IPS-18c (cell line): Measurements from ENCODE around the gene CIAO3.
A peak's percentile ranks its signal among the peaks of the same experiment; 100 is the strongest.
"Not testable (repeated sequence)": the region's sequence is repeated elsewhere in the genome, so short reads cannot be mapped to it uniquely, and the experiment has no call there.

Experiments used
- H3K4me3 ChIP-seq: 2 replicates; pipeline ENCODE4 v1.7.0; 2013; ENCODE audit warnings: low read depth, mild to moderate bottlenecking, low read length, moderate library complexity; ENCODE audit not compliant: insufficient read depth
- H3K9me3 ChIP-seq: one replicate; pipeline ENCODE4 v1.6.1; 2013; ENCODE audit warnings: mild to moderate bottlenecking, low read length, moderate library complexity; ENCODE audit not compliant: control insufficient read depth, insufficient read depth

CIAO3 gene

DNA sequence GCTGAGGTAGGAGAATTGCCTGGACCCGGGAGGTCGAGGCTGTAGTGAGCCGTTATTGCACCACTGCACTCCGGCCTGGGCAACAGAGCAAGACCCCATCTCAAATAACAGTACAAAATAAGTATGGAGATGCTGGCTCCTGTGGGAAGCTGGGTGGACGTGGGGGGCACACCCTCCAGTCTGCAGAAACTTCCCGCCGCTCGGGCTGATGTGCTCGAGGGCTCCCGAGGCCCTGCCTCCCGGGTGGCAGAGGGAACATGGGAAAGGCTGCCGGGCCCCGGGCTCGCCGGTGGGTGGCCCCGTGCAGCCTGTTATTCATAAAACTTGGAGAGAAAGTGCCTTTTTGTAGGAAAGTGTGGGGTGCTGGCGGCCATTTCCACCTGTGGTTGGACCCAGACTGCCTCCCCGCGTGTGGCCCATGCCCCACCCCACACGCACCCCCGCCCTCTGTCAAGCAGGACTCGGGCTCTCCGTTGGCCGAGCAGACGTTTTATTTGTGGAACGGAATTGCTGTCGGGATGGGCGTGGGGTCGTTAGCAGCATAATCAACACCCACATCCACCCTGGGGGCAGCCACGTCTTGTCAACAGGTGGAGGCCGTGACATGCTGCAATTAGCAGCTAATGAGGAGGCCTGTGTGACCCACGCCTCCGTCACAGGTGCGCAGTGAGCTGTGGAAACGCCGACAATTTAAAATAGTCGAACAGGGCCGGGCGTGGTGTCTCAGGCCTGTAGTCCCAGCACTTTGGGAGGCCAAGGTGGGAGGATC lies 7.4 kb upstream of the CIAO3 start:
- no peaks in the 10 kb centered on the region for H3K9me3 ChIP-seq
- H3K4me3 ChIP-seq, result no peak overlapping the region

DNA sequence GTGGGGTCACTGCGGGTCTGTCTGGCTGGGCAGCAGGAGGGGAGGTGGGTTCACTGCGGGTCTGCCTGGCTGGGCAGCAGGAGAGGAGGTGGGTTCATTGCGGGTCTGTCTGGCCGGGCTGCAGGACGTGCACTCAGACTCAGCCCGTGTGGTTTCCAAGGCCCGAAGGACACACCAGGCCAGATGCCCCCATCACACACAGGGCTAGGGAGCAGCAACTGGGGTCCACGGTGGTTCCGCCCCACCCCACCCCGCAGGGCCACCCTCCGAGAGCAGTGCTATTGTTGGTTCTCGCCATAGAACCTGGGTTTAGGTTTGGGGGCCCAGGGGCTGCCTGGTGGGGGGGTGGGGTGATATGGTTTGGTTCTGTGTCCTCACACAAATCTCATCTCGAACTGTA lies 5.8 kb upstream of the CIAO3 start:
- no peak overlapping the region for H3K4me3 ChIP-seq
- H3K9me3 ChIP-seq, result no peaks in the 10 kb centered on the region

DNA sequence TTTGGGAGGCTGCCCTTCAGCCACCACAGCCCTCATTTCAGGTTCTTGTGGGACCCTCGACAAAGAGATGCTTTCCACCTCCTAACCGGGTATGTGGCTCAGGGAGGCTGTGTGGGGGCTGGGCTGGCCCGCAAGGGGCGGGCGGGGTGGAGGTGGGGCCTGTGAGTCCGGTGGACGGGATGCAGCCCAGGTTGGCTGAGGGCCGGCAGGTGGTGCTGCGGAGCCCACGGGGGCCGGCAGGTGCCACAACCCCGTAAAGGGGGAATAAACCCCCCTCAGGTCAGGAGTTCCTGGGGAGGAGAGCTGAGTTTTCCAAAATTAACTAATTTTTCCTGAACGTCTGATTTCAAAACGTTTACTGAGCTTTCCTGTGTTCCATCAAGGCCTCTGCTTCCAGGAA lies 4.9 kb upstream of the CIAO3 start:
- H3K9me3 ChIP-seq, result no peaks in the 10 kb centered on the region
- no peak overlapping the region for H3K4me3 ChIP-seq

DNA sequence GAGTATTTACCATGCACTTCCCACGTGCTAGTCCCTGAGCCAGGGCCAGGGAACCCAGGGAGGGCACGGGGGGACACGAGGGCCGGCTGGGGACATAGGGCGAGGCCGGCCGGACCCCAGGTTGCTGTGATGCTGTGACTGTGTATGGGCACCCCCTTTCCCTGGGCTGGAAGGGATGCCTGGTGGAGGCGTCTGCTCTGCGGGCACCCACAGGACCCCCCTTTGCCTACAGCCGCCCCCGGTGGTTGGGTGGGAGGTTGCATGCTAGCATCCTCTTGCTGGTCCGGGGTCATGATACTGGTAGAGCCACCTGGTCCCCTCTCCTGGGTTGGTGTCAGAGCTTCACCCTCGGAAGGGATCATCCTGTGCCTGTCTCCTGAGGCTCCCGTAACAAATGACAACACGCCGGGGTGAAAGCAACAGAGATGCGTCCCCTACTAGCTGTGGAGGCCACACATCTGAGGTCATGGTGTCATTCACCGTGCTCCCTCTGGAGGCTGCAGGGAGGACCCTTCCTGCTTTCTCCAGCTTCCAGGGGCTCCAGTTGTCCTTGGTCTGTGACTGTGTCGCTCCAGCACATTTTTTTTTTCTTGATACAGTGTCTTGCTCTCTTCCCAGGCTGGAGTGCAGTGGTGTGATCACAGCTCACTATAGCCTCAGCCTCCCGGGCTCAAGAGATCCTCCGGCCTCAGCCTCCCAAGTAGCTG lies 3.1 kb upstream of the CIAO3 start:
- Histone ChIP-seq H3K4me3 (no peak overlapping the region), H3K9me3 (no peaks in the 10 kb centered on the region)

DNA sequence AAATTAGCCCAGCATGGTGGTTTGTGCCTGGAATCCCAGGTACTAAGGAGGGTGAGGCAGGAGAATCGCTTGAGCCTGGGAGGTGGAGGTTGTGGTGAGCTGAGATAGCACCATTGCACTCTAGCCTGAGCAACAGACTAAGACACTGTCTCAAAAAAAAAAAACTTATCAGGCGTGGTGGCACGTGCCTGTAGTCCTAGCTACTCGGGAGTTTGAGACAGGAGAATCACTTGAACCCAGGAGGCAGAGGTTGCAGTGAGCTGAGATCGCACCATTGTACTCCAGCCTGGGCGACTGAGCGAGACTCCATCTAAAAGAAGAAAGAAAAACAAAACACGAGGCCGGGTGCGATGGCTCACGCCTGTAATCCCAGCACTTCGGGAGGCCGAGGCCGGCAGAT lies 2.1 kb upstream of the CIAO3 start:
- H3K4me3 ChIP-seq, H3K9me3 ChIP-seq: not testable (repeated sequence)

DNA sequence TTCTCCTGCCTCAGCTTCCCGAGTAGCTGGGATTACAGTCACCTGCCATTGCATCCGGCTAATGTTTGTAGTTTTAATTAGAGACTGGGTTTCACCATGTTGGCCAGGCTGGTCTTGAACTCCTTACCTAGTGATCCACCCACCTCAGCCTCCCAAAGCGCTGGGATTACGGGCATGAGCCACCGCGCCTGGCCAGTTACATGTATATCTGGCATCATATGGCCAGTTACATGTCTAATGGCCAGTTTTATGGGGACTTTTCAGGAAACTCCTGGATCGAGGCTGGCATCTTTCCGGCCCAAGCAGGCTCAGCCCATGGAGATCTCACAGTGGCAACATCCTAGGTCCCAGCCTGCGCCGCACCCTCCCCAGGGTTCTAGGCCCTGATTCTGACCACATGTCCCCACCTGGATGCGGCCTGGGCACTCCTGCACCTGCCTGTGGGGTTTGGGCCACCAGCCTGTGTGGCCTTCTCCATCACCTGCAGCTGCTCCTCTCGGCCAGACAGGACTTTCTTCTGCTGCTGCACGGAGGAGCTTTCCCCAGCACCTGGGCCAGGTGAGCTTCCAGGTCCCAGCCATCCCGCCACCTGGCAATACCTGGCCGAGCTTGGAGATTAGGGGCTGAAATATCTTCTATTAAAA lies 1.3 kb upstream of the CIAO3 start:
- no peak overlapping the region for H3K4me3 ChIP-seq

DNA sequence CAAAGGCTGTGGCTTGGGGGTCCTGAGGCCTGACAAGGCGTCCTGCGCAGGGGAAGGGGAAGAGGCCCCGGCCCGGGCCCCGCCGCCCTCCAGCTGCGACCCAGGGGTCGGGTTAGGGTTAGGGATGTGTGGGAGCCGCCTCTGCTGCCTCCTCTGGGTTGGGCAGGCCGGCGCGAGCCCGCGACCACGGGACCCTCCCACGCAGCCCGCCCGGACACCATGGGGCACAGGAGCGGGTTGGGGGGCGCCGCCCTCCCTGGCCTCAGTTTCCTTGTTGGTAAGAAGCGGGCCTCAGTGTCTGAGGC lies 386 bp downstream of the CIAO3 start:
- no peaks in the 10 kb centered on the region for H3K9me3 ChIP-seq
- peak overlapping the region; percentile 92 for H3K4me3 ChIP-seq

More for the DNA sequence above, 1.3 kb upstream of the CIAO3 start:
- no peaks in the 10 kb centered on the region for H3K9me3 ChIP-seq

DNA sequence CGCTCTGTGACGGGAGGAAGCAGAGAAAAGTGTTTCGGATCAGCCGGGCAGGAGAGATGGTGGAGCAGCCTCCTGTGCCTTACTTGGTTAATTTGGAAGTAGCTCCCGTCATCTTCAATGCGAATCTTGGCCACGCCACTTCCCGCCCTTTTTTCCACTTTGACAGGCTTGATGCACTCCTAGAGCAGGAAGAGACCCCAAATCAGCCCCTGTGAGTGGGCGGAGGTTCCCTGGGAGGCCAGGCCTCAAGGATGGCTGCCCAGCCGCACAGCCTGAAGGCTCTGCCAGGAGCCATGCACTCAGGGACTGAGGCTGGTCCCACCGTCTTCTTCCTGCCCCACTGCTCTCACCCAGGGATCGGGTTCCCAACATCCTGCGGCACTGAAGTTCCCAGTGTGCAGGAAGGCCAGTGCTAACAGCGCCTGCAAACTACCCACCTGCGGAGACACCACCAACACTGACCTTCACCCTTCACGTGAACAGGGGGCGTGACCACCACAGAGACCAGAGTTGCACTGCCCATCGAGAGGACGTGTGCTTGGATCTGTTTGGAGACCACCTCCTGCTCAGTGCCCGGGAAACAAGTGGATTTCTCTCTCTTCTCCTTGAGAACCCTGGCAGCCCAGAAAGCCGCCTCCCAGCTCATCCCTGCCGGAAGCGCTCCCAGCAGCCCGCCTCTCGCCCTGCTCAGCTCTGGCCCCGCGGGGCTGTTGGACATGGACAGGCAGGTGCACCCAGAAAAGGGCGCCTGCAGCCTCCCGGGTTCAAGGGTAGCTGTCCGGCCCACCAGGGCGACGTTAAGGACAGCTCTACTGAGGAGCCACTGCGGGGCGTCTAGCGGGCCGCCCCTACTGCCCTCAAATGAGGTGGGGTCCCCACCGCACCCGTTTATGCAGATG lies 988 bp downstream of the CIAO3 start:
- peak overlapping the region; percentile 92 for H3K4me3 ChIP-seq
- H3K9me3 ChIP-seq, result no peaks in the 10 kb centered on the region

DNA sequence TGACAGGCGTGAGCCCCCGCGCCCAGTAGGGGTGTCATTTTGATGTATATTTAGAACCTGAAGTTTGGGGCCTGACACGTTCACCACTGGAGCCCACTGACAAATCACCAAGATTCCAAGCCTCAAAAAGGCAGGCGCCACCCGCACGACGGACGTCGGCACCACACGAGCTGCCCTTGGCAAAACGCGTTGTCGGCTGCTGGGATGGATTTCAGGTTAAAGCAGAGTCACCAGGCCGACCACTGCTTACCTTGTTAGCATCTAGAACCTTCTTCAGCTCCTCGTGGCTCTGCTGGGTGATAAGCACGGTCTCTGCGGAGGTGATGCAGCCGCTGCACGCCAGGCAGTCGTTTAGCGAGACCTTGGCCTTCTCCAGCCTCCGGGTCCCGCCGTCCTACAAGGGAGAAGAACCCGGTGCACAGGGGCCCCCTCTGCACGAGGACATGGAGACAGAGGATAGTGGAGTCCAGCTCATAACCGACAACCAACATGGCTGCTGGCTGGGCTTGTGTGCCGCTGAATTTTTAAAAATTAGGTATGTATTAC lies 3.8 kb downstream of the CIAO3 start:
- no peak overlapping the region for H3K4me3 ChIP-seq

DNA sequence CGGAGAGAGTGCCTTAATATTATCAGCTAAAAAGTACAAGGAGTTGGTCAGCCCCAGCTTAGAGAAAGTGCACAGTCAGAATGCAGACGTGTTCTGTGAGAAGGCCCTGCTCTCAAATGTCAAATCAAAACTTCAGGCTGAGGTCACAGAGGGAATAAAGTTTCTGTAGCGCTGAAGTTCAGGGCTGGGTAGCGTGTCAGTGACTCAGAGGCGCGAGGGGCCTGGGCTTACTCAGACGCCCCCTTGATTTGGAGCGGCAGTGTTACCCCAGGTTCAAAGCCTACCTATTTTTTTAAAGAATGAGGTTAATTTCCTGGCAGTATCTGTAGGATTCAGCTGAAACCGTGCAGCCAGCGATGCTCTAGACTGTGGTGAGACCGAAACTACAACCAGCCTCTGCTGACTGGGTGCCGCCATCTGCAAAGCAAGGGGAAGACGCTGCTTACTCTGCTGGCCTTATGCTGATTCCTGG lies 4.8 kb downstream of the CIAO3 start:
- H3K9me3 ChIP-seq, result no peaks in the 10 kb centered on the region
- H3K4me3 ChIP-seq, result no peak overlapping the region

More for the DNA sequence above, 3.8 kb downstream of the CIAO3 start:
- H3K9me3 ChIP-seq, result no peaks in the 10 kb centered on the region

DNA sequence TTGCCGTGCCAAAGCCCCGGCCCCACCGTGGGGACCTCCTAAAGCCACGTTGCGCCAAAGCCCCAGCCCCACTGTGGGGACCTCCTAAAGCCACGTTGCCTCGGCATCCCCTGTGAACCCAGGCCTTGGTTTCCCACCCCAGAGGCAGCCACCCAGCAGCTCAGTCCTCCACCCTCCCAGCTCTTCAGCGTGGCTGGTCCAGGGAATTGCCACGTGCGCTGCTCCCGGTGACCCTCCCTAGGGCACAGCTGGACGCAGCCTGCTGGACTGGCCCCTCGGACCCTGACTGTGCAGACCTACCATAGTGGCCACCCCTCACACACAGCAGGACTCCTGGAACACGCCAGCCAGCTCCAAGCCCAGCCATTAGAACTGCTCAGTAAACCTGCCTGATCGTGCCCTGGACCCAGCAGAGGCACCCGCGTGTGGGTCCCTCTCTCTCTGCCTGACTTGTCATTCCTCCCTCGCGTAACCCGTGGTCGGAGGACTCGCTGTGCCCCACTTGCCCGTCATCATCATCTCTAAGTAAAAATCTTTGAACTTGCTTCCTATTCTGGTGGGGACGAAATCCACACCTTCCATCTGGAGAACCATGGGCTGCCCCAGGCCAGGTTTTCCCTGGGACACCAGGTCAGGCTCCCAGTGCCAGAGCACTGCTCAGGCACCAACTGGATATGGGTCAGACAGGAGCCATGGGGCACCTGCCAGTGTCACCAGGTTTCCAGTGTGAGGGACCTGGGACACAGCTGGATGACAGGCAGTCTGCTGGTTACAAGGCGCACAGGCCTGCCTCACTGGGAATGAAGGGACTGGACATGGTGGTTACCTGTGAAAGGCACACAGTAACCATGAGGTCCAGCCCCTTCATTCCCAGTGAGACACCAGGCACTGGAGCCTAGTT lies 5.6 kb downstream of the CIAO3 start:
- no peak overlapping the region for H3K4me3 ChIP-seq
- no peaks in the 10 kb centered on the region for H3K9me3 ChIP-seq

DNA sequence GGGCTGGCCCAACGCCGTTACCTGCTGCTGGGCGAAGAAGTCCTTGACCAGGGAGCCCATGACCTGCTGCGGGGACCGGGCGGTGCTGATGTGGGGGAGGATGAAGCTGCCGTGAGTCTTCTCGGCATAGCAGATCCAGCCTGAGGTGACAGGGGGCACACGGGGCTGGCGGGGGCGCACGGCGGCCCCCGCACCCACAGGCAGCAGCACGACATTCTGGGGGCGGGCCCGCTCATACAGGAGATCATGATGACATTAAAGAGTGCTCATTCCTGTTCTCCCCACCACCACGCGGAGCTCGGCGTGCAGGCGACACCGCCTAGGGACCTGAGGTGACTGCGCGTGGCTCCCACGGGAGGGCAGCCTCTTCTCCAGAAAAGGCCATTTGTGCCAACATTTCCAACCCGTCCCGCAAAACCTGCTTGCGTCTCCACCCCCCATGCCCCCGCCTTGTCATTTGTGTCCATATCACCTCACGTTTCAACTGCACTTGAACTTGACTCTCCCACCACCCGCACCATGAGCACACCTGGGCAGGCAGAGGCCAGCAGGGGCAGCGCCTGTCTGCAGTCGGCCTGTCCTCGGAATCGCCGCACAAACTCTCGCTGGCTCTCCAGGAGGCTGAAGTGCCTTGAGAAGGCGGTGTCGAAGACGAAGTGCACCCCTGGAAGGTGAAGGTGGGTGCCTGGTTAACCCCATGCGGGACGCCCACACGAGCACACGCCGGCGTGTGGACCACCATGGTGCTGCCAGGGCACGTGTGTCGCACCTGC lies 6.4 kb downstream of the CIAO3 start:
- no peaks in the 10 kb centered on the region for H3K9me3 ChIP-seq
- no peak overlapping the region for H3K4me3 ChIP-seq

DNA sequence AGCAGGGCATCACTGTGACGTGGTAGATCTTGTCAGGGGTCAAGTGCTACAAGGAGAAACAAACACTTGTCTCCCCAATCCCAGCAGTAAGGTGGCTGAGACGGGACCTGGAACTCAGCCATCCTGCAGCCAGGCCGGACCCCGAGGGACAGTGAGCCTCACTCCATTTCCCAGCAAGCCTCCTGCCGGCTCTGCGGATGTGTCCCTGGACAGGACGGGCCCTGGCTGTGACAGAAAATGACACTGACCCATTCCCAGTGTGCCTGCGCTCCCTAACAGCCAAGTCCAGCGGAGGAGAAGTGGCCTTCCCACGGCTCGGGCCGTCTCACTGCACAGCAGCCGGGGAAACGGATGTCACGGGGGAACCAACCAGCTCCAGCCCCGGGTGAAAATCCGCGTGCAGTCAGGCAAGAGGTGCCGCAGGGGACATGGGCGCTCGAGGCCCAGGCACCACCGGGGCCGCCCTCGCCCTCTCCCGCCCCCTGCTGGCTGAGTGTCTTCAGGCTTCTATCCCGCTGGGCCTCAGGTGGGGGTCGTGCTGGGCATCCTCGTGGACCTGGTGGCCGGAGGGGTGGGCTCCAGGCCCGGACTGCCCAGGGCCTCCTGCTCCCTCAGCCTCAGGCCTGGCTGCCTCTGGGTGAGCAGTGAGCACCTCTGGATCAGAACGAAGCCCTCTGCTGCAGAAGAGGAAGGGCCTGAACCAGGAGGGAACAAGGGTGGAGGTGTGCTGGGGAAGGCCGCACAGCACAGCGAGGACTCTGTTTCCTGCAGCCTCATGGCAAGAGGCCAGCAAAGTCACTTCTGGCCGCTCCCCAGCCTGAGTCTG lies 7.2 kb downstream of the CIAO3 start:
- H3K4me3 ChIP-seq, result no peak overlapping the region
- H3K9me3 ChIP-seq, result no peaks in the 10 kb centered on the region

DNA sequence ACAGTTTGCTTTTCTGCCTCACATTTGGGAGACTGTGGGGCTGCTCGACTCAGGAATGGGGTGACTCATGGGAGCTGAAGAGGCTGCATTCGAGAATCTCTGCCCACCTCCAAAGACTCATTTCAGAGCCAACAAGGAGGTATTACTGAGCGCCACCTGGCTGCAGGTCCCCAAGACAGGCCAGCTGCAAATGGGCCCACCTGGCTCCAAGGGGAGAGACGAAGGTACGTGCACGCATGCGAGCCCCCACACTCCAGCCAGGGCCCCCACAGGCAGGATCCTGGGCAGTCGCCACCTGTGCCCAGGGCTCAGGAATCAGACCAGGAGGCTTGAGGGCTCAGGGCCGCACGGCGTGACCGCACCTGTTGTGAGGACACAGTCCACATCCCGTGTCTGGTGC lies 7.9 kb downstream of the CIAO3 start:
- Histone ChIP-seq H3K4me3 (no peak overlapping the region), H3K9me3 (no peaks in the 10 kb centered on the region)

DNA sequence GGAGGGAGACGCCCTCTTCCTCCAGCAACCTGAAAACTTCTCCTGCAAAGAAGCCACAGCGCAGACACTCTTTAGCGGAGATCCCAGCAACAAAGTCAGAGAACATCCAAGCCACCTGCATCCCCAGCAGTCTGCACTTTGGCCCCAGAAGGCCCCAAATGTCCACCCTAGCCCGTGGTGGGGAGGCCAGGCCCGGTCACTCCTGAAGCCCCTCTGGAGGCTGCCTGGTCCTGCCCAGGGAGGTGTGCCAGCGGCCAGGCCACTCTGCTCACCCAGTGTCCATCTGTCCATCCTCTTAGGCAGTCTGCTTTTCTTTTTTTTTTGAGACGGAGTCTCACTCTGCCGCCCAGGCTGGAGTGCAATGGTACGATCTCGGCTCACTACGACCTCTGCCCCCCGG lies 8.5 kb downstream of the CIAO3 start:
- Histone ChIP-seq H3K4me3 (no peak overlapping the region), H3K9me3 (no peaks in the 10 kb centered on the region)
